ENCODE data around the gene LANCL3.

The LANCL3 gene

GRCh38 chrX:37685381-37686359 lies 114.2 kb downstream of the LANCL3 start, which contains the start of gene XK:
XK (plus strand) TSS chrX:37685791; CDS start chrX:37685962, 171 bp downstream.
- DNase-seq, result peak; percentile 0

GRCh38 chrX:37686369-37686995 lies 115.0 kb downstream of the LANCL3 start:
- DNase-seq, result peak; percentile 1

- DNase-seq, result no peak
These were observed 115.5 kb downstream of the LANCL3 start for GRCh38 chrX:37686996-37687395.

GRCh38 chrX:37690119-37690518 lies 118.7 kb downstream of the LANCL3 start:
- DNase-seq, result no peak

- DNase-seq, result no peak
These were observed 121.5 kb downstream of the LANCL3 start for GRCh38 chrX:37692918-37693317.

- DNase-seq, result no peak
These were observed 125.8 kb downstream of the LANCL3 start for GRCh38 chrX:37697169-37697760.

GRCh38 chrX:37701588-37701987 lies 130.1 kb downstream of the LANCL3 start:
- no peak for DNase-seq

GRCh38 chrX:37711991-37712390 lies 140.5 kb downstream of the LANCL3 start:
- DNase-seq, result no peak

GRCh38 chrX:37712458-37712857 lies 141.0 kb downstream of the LANCL3 start:
- no peak for DNase-seq

GRCh38 chrX:37714479-37714878 lies 143.0 kb downstream of the LANCL3 start:
- DNase-seq, result no peak

GRCh38 chrX:37716602-37717001 lies 145.1 kb downstream of the LANCL3 start:
- DNase-seq, result no peak

GRCh38 chrX:37717708-37718107 lies 146.2 kb downstream of the LANCL3 start:
- DNase-seq, result no peak

- DNase-seq, result no peak
These were observed 151.1 kb downstream of the LANCL3 start for GRCh38 chrX:37722595-37722994.

- DNase-seq, result no peak
These were observed 154.9 kb downstream of the LANCL3 start for GRCh38 chrX:37726346-37726745.

Data from DMS79 treated with DMSO at 0.1 percent for 48 hours (cell line).